A673 (cell line): ENCODE results near the gene NEUROG3.

ENCODE experiments used
- EZH2 ChIP-seq: fragments of 200-600 bp; sonication (generic); IDR thresholded peaks from 2 replicates; pipeline ENCODE4 v1.6.1; 2017; ENCODE audit warnings: borderline replicate concordance, low read depth, mild to moderate bottlenecking, mixed read lengths, antibody characterized with exemption, low read length; ENCODE audit not compliant: poor library complexity, severe bottlenecking
- TF ChIP-seq, protein P1 (sequence below): fragments of 300-800, 200-600 bp; sonication (generic); conservative IDR thresholded peaks from 2 replicates; pipeline ENCODE4 v1.5.1; 2017; ENCODE audit warnings: low read depth, mild to moderate bottlenecking, antibody characterized with exemption, low read length, moderate library complexity, mixed read lengths

DNA sequence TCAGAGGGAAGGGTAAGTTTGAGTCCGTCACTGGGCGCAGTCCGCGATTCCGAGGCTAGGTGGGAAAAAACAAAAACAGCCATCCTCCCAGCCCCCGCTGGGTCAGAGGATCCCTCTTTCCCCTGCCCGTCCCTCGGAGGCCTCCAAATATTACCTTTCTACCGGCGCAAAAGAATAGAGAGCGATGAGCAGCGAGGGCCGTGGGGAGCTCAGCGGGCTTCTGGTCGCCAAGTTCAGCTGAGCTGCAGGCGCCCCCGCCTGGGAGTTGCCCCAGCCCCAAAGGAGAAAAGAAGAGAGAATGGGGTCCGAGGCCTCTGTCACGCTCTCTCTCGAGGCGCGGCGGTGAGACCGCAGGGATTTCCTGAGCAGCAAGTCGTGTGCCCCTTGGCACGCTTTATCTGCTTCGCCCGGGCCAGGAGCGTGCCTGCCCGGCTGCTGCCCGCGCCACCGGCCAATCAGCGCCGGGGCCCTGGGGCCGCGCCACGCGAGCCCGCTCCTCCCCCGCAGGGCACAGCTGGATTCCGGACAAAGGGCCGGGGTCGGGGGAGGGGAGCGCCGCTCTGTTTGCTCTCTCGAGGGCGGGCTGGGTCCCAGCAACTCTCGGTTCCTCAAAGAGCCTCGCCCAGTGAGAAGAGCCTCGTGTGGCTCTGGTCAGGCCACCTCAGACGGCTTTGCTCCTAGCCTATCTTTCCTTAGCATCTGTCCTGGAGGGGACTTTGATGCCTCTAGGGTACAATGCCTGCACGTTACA is at the start of gene NEUROG3:
- TF ChIP-seq, protein P1, sequence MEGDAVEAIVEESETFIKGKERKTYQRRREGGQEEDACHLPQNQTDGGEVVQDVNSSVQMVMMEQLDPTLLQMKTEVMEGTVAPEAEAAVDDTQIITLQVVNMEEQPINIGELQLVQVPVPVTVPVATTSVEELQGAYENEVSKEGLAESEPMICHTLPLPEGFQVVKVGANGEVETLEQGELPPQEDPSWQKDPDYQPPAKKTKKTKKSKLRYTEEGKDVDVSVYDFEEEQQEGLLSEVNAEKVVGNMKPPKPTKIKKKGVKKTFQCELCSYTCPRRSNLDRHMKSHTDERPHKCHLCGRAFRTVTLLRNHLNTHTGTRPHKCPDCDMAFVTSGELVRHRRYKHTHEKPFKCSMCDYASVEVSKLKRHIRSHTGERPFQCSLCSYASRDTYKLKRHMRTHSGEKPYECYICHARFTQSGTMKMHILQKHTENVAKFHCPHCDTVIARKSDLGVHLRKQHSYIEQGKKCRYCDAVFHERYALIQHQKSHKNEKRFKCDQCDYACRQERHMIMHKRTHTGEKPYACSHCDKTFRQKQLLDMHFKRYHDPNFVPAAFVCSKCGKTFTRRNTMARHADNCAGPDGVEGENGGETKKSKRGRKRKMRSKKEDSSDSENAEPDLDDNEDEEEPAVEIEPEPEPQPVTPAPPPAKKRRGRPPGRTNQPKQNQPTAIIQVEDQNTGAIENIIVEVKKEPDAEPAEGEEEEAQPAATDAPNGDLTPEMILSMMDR, result no peak
- peak; percentile 73 for TF ChIP-seq EZH2
